GM21576 (cell line): ENCODE data around the gene RAB11FIP5.
"Not testable (repeated sequence)": the region's sequence is repeated elsewhere in the genome, so short reads cannot be mapped to it uniquely, and the experiment has no call there.

Experiments
- ATAC-seq: cut with Tn5 transposase; IDR thresholded peaks from one replicate; pipeline ENCODE4 v1.9.1; 2021; ENCODE audit warnings: mild to moderate bottlenecking, moderate library complexity; ENCODE audit not compliant: unreplicated experiment

Gene RAB11FIP5, protein sequence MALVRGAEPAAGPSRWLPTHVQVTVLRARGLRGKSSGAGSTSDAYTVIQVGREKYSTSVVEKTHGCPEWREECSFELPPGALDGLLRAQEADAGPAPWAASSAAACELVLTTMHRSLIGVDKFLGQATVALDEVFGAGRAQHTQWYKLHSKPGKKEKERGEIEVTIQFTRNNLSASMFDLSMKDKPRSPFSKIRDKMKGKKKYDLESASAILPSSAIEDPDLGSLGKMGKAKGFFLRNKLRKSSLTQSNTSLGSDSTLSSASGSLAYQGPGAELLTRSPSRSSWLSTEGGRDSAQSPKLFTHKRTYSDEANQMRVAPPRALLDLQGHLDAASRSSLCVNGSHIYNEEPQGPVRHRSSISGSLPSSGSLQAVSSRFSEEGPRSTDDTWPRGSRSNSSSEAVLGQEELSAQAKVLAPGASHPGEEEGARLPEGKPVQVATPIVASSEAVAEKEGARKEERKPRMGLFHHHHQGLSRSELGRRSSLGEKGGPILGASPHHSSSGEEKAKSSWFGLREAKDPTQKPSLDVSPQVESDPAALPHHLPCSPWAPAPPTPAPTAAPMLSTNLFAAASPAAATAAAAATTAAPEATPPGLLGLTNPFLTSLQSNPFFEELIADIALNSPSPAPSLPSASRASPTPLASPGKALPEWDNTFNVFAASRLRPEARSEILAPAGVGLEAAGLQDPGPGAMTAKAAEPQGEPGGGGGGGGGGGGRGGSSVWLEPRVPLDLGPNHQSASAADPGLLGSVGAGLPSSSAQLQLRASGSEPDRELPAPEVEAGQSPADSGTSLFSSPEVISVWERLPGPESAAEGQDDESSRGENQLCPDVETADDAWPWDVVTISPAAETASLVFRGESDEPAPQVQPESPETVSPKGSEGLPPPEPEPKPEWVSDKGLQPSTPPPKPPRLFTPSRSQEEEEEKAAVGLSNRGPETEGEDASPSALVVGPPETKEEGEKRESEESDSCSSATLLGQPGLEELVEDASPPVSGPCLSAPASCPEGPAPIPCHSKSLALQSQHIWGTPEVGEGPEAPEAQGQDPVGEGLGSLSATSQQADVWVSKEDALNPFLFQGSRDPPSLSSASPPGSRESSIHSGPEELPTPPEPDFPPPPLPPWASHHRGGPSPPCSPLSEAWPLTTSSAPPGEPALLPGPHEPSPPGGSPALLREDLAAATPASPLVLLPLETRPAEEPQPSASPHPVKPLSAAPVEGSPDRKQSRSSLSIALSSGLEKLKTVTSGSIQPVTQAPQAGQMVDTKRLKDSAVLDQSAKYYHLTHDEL (N-terminal part only)

DNA sequence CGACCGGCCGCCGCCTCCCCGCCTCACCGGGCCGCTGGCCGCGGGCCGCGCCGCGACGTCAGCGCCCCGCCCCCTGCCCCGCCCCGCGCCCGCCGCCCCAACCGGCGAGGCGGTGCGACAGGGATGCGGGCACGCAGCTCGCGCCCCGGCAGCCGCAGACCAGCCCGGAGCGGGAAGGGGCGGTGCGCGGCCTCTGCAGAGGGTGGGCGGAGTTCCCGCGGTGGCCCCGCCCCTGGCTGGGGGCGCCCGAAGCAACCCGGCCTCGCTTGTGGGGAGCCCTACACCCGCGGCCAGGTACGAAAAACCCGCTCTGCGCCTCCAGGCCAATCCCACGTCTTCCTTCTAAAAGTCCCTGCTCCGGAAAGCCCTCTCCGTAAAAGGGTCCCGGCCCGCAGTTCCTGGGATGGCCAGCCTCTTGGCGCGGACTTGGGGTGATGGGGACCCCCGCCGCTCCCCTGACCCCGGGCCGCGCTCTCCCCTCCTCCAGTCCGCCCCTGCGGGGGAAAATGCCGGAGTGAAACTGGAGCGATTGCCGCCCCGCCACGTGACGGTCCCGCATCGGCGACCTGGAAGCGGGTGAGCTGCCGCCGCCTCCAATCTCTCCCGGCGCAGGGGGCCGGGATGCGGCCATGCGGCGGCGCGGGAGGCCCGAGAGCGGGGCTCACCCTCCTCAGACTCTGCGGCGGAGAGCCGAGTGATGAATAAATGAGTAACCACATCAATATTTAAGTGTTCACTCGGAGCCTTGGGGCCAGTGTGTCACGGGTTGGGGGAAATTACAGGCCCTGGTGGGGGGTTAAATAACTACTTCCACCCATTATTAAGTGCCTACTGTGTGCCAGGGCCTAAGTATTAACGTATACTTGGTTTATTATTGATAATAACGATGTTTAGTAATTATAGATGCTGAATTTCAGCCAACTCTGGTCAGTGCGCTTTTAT, at the start of gene RAB11FIP5:
Gene RAB11FIP5, minus strand, starts transcription at position 36 of the 942 bp plus-strand sequence. CDS start 171 bp downstream, outside the sequence.
- ATAC-seq = peak; percentile 72

DNA sequence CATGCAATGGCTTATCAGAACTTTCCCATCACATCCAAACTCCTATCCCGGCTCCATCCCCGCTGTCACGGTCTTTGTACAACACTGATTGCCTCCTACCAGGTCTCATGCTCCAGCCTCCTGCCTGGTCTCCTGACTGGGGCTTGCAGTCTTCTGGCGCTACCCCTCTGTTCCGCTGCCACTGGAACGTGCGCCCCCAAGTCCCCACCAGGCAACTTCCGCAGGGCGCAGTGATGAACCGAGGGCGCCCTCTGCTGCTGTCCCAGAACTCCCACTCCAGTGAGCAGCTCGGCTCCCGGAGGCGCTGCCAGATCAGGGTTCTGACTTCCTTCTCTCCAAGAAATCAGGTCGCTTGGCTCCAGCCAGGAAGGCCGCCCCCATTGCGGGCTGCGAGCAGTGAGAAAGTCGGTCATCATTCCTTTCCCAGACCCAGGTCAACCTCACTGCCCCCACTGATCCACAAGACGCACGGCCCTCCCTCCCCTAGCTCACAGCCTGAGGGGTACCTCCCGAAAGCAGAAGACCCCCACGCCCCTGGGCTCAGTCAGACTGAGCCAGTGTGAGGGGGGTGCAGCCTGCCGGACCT, 43.9 kb upstream of the RAB11FIP5 start:
- ATAC-seq = no peak

DNA sequence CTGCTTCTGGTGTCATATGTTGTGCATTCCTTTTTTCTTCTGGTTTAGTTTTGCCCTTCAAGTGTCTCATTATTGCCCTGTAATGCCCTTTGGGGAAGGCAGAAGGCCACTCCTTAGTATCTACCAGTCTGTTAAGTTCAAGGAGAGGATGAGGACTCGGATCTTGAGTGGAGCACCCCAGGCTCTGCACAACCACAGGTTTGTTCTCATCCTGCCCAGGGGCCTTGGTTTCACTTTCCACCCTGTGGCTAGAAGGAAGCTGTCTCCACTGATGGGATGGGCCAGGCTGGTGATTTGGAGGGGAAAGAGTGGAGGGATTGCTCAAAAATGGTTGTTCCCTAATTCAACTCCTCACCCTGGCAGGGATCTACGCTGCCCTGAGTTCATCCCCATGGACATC, 30.2 kb upstream of the RAB11FIP5 start:
- no peak for ATAC-seq

DNA sequence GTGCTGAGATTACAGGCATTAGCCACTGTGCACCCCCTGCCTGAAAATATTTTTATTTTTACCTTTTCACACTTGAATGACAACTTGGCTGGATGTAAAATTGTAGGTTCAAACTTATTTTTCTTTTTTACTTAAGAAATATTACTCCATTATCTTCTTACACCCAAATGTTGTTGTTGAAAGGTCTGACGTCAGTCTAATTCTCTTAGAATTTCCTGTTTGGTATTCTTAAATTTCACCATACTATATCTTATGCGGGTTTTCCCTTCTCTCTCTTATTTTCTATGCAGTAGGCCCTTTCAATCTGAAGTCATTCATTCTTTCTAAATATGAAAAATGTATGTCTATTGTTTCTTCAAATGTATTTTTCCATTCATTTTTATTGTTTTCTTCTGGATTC, 29.1 kb upstream of the RAB11FIP5 start:
- ATAC-seq = no peak

DNA sequence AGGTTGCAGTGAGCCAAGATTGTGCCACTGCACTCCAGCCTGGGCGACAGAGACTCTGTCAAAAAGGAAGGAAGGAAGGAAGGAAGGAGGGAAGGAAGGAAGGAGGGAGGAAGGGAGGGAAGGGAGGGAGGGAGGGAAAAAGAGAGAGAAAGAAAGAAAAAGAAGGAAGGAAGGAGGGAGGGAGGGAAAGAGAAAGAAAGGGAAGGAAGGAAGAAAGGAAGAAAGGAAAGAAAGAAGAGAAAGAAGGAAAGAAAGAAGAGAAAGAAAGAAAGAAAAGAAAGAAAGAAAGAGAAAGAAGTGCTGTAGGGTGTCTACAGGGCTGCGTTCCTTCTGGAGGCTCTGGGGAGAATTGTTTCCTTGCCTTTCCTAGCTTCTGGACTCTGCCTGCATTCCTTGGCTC, 22.5 kb upstream of the RAB11FIP5 start:
- ATAC-seq = no peak

DNA sequence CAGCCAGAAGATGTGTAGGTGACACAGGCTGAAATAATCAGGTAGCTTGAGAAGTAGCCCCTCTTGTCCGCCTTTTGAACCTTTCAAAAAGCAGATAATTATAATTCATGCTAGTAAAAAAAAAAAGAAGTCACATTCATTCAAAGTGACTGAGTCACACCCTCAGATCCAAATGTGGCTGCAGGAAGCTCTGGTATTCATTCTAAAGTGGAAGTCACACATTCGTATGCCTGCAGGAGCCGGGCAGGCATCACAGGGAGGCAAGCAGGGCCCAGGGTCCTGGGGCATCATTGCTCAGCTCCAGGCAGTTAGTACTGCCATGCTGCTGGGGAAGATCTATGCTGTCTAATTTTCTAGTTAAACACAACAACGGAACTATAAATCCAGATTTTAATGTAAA, 21.7 kb upstream of the RAB11FIP5 start:
- no peak for ATAC-seq

DNA sequence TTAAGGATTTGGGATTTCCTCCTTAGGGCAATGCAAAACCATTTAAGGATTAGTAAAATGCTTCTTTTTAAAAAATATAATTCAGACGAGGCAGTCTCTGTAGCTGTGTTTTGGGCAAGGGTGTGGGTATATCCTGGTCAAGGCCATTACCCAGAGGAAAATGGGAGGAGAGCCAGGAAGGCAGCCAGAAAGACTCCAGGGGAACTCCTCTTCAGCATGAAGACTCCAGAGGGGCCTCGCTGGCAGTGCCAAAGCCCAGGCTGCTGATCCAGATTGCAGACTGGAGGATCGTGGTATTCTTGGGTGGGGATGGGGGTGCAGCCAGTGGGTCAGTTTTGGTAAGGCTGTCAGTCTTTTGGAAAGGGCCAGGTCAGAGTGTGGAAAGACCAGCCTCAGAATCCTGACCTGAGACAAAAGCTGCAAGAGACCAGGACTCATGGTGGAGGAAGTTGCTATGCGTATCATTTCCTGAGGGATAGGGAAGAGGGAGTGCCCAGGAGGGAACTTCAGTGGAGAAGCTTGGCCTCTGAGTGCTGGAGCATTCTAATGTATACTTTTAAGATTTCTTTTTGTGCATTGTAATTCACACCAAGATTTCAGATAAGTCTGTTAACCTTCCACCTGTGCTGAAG, 20.9 kb upstream of the RAB11FIP5 start:
- no peak for ATAC-seq

DNA sequence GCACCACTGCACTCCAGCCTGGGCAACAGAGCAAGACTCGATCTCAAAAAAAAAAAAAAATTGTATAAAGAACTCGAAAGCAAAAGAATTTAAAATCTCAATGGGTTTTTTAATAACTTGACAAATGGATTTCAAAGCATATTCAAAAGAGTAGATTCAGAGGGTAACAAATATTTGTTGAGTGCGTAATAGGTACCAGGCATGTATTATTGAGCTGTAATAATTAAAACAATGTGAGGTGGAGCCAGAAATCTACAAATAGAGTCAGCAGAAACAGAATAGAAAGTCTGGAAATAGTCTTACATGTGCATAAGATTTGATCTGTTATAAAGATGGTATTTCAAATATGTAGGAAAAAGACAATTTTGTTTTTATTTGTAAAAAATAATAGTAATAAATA, 19.1 kb upstream of the RAB11FIP5 start:
- no peak for ATAC-seq

DNA sequence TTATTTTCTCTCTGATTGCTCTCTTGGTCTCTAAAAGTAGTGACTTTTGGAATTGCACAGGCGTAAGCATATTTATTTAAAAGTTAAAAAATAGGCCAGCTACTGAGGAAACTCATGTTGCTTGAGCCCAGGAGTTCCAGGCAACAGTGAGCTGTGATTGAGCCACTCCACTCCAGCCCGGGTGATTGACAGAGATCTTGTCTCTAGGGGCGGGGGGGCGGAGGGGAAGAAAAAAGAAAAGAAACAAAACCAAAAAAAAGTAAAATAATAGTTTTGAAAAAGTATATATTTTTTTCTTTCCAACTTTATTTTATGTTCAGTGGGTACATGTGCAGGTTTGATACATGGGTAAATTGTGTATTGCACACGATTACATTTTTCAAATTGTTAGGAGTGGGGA, 18.0 kb upstream of the RAB11FIP5 start:
- ATAC-seq = no peak

DNA sequence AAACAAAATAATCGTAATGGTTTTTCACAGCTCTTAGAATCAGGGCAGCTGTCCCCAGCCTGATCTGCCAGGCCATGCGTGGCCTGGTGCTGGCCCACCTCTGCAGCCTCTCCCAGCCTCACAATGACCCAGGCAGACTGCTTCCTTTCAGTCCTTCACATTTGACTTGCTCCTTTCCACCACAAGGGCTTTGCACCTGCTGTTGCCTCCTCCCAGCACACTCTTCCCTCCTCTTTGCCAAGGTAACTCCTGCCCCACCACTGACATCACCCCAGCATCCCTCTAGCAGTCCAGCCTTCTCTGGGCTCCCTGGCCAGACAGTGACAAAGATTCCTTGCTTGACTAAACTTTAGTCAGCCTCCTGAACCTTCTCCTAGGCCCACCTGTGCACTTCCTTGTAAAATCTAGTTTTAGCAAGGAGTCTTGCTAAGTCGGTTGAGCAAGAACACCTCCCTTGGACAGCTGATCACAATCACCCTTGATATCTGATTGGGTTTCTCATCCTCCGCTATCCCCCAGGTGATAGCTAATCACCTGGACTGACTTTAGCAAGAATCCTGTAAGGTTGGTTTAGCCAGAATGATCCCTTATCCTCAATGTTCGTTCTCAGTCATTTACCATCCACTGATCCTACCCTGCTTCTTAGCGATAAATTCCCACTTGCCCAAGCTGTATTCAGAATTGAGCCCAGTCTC, 16.2 kb upstream of the RAB11FIP5 start:
- no peak for ATAC-seq

DNA sequence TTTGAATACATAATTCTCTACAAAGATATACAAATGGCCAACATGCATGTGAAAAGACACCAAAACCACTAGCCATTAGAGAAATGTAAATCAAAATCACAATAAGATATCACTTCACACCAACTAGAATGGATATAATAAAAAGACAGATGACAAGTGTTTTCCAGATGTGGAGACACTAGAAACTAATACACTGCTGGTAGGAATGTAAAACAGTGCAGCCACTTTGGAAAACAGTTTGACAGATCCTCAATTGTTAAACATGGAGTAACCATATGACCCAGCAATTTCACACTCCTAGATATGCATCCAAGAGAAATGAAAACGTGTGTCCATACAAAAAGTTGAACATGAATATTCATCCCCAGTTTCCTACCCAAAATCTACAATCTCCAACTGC, 9.8 kb upstream of the RAB11FIP5 start:
- no peak for ATAC-seq

DNA sequence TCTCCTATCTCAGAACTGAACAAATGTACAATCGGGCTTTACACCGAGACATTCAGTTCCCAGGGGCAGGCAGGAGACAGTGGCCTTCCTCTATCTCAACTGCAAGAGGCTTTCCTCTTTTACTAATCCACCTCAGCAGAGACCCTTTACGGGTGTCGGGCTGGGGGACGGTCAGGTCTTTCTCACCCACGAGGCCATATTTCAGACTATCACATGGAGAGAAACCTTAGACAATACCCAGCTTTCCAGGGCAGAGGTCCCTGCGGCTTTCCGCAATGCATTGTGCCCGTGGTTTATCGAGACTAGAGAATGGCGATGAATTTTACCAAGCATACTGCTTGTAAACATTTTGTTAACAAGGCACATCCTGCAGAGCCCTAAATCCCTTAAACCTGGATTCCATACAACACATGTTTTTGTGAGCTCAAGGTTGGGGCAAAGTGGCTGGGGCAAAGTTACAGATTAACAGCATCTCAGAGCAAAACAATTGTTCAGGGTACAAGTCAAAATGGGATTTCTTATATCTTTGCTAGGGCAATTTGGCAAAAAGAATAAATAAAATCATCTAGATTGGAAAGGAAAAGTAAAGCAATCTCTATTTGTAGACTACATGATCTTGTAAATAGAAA, 7.0 kb upstream of the RAB11FIP5 start:
- not testable (repeated sequence) for ATAC-seq

DNA sequence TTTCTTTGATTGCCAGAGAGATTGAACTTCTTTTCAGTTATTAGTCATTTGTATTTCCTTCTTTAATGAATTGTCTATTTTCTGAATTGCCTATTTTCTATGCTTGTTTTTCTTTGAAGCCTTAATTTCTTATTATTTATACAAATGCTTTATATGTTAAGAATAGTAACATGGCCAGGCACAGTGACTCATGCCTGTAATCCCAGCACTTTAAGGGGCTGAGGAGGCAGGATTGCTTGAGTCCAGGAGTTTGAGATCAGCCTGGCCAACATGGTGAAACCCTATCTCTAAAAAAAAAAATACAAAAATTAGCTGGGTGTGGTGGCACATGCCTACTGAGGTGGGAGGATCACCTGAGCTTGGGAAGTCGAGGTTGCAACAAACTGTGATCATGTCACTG, 4.7 kb upstream of the RAB11FIP5 start:
- no peak for ATAC-seq

DNA sequence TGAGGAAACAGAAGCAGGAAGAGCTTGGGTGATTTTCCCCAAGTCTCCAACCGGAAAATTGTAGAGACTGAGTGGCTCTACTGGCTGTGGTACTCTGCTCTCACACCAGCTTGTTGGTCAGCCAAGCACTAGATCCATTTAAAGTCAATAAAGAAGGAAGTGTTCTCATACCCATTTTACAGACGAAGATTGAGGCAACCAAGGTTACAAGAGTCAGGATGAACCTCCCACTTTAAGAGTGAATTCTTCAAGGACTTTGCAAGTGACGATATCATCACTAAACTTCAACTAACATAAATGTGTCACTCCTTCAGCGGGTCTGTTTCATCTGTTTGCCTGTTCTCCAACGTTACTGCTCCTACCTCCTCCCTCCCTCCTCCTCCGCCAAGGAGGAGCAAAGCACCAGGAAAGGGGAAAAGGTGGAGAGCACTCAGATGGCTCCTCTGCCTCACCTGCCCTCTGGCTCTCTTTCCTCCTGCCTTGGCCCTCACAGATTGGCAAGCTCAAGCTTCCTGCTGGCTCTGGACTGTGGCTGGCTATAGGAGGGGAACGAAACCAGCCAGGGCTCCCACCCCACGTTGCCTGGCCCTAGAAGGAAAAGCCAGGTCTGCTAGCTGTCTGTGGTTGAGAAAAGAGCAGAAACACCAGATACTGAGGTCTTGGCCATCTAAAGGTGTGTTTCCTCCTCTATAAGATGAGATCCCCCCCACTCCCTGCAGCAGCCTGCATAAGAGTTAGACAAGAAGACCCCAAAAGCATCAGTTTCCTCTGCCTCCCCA, 3.6 kb upstream of the RAB11FIP5 start:
- no peak for ATAC-seq

DNA sequence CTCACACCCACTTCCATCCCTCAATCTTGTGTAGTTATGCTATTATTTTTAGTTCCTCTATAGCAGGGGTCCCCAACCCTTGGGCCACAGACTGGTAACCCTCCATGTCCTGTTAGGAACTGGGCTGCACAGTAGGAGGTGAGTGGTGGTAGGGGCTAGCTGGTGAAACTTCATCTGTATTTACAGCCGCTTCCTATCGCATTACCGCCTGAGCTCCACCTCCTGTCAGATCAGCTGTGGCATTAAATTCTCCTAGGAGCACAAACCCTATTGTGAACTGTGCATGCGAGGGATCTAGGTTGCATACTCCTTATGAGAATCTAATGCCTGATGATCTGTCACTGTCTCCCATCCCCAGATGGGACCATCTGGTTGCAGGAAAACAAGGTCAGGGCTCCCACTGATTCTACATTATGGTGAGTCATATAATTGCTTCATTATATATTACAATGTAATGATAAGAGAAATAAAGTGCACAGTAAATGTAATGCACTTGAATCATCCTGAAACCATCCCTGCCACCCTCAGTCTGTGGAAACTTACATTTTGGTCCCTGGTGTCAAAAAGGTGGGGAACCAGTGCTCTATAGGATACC, 1.6 kb upstream of the RAB11FIP5 start:
- ATAC-seq = no peak

DNA sequence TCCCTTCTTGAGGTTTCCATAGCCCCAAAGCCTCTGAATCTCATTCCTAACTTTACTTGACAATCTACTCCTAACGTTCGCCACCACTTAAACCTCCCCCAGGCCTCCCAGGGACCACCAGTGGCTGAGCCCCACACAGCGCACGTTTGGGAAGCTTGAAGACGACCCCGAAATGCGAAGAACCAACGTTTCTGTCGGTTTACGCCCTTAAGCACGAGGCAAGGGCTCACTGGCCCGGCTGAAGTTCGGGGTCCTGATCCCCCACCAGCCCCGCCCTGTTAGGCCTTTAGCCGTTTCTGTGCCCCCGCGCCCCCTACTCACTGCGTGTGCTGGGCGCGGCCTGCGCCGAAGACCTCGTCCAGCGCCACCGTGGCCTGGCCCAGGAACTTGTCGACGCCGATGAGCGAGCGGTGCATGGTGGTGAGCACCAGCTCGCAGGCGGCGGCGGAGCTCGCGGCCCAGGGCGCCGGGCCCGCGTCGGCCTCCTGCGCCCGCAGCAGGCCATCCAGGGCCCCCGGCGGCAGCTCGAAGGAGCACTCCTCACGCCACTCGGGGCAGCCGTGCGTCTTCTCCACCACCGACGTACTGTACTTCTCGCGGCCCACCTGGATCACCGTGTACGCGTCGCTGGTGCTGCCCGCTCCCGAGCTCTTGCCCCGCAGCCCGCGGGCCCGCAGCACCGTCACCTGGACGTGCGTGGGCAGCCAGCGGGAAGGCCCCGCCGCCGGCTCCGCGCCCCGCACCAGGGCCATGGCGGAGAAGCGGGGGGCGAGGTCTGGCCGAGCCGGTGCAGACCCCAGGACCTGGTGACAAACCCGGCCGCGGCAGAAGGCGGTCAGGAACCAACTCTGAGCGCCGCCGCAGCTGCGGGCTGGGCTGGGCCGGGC, 479 bp downstream of the RAB11FIP5 start:
- no peak for ATAC-seq
